HepG2 (cell line): ENCODE data around the gene JTB. TPM values are rescaled to one million over a fixed set of nuclear protein-coding genes. Genes with fewer than 3 reads are reported as not detected.

ENCODE experiments used
- ATF7-NPFF ChIP-seq: sonication (generic); formaldehyde crosslinking; IDR thresholded peaks from 2 replicates; pipeline ENCODE4 v1.8.1; 2023; ENCODE audit warnings: mild to moderate bottlenecking, low read depth, missing genetic modification reagents, moderate library complexity
- HNF1A ChIP-seq, 2 experiments: sonication (generic) in 1 of 2; formaldehyde crosslinking in 1 of 2; IDR thresholded peaks; 2 replicates each; pipeline versions ENCODE4 v1.4.0 to v1.6.1; 2016 to 2020; ENCODE audit warnings: borderline replicate concordance in 1 of 2, low read depth in 1 of 2, mild to moderate bottlenecking in 1 of 2, missing genetic modification reagents in 1 of 2
- ZNF646 ChIP-seq: sonication (generic); formaldehyde crosslinking; IDR thresholded peaks from 2 replicates; pipeline ENCODE4 v1.9.0; 2021; ENCODE audit warnings: mild to moderate bottlenecking, missing genetic modification reagents
- polyA plus RNA-seq, 8 experiments: library from polyadenylated mRNA; depleted of rRNA in 3 of 8; stranded (reverse) in 7 of 8; unstranded in 1 of 8; fragments of >200 nt; fragmentation: Illumina TruSeq in 4 of 8; extraction: Trizol in 4 of 8; gene quantifications; 2 replicates each; pipeline versions ENCODE4 v1.2.1 to v1.2.3, GENCODE V29; 2011 to 2016; ENCODE audit warnings: low read depth in 4 of 8, missing spikeins in 1 of 8, mixed read lengths in 1 of 8; ENCODE audit not compliant: insufficient read depth in 1 of 8
- total RNA-seq, 5 experiments: library from RNA; depleted of rRNA; stranded (reverse); fragments of >200 nt; fragmentation: Illumina TruSeq; extraction: Trizol; gene quantifications; 2 replicates each; pipeline ENCODE4 v1.2.3, GENCODE V29; 2016; ENCODE audit warnings: low read depth in 1 of 5

The JTB gene
- total and polyA plus RNA-seq, 2 of the 13 experiments (the other 11 are each of a cell fraction or from before 2014, with no cell fraction given) = 96.7 to 99.2 TPM

GRCh38 chr1:153945131-153945794, 32.2 kb downstream of the JTB start (continued):
- TF ChIP-seq ZNF646 (CRISPR knock-in tag) (peak; percentile 83; the same call in 1 of the 2 replicates), HNF1A (IDR thresholded peaks at IDR 0.05; ENCODE audit: low read depth) (no peak), HNF1A (CRISPR knock-in tag; IDR thresholded peaks at IDR 0.05; ENCODE audit: borderline replicate concordance) (no peak), ATF7-NPFF (CRISPR knock-in tag) (0 out of 2 replicates have a peak, but pooled peaks have one; percentile 16)
- TF ChIP-seq, all 625 proteins: peak for 6
